Coronary artery (tissue), 2 donors: Measurements from ENCODE around the gene GABBR2.
"Not testable (repeated sequence)": the region's sequence is repeated elsewhere in the genome, so short reads cannot be mapped to it uniquely, and the experiment has no call there.

Experiments
- DNase-seq: peaks from one replicate; pipeline ENCODE4 v3.0.0-alpha.2; 2017; ENCODE audit warnings: low spot score
- H3K27ac ChIP-seq, 2 donors: fragments of 200-600 bp; sonication (generic); one replicate each; pipeline ENCODE4 v1.5.1; 2016 to 2019
- H3K4me3 ChIP-seq: fragments of 200-600 bp; sonication (generic); 2 replicates; pipeline ENCODE4 v1.5.1; 2016; ENCODE audit warnings: mild to moderate bottlenecking, moderate library complexity
- TF ChIP-seq, protein P1 (sequence below): fragments of 200-600 bp; sonication (generic); IDR thresholded peaks from one replicate; pipeline ENCODE4 v1.5.1; 2019; ENCODE audit warnings: antibody characterized with exemption

Gene GABBR2

DNA sequence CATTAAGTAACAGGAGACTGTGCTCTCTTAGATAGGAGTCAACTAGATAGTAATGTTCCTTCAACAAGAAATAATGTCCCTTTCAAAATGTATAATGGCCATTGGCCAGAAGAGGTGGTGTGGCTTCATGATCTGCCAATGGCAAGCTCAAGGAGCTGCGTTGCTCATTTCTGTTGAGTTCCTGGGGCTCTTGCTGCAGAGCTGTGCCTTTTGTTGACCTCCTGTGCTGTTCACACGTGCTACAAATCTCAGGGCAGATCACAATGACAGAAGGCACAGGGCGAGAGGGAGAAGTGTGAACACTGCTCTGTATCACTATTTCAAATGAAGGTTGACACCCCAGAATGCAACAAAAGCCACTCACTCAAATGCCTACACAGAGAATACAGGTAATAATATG is 437.3 kb downstream of the GABBR2 start:
- H3K27ac ChIP-seq = no peak overlapping the region
- no peak for DNase-seq
- TF ChIP-seq, protein P1, sequence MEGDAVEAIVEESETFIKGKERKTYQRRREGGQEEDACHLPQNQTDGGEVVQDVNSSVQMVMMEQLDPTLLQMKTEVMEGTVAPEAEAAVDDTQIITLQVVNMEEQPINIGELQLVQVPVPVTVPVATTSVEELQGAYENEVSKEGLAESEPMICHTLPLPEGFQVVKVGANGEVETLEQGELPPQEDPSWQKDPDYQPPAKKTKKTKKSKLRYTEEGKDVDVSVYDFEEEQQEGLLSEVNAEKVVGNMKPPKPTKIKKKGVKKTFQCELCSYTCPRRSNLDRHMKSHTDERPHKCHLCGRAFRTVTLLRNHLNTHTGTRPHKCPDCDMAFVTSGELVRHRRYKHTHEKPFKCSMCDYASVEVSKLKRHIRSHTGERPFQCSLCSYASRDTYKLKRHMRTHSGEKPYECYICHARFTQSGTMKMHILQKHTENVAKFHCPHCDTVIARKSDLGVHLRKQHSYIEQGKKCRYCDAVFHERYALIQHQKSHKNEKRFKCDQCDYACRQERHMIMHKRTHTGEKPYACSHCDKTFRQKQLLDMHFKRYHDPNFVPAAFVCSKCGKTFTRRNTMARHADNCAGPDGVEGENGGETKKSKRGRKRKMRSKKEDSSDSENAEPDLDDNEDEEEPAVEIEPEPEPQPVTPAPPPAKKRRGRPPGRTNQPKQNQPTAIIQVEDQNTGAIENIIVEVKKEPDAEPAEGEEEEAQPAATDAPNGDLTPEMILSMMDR = no peak
- H3K4me3 ChIP-seq = no peak overlapping the region

GRCh38 chr9:98270284-98270683 is 438.5 kb downstream of the GABBR2 start:
- H3K4me3 ChIP-seq, H3K27ac ChIP-seq, DNase-seq: not testable (repeated sequence)

GRCh38 chr9:98269652-98270051 is 439.1 kb downstream of the GABBR2 start:
- H3K27ac ChIP-seq, H3K4me3 ChIP-seq, DNase-seq: not testable (repeated sequence)

GRCh38 chr9:98267556-98267955 is 441.2 kb downstream of the GABBR2 start:
- H3K27ac ChIP-seq, H3K4me3 ChIP-seq, DNase-seq: not testable (repeated sequence)

GRCh38 chr9:98264516-98264915 is 444.2 kb downstream of the GABBR2 start:
- H3K4me3 ChIP-seq = no peak overlapping the region
- H3K27ac ChIP-seq = no peak overlapping the region
- TF ChIP-seq, protein P1 = no peak
- no peak for DNase-seq

- DNase-seq = no peak
- no peak overlapping the region for H3K4me3 ChIP-seq
- H3K27ac ChIP-seq = no peak overlapping the region
- TF ChIP-seq, protein P1 = peak; percentile 70
These were observed 445.0 kb downstream of the GABBR2 start for GRCh38 chr9:98263482-98264357.

GRCh38 chr9:98263080-98263479 is 445.7 kb downstream of the GABBR2 start:
- no peak overlapping the region for H3K27ac ChIP-seq
- H3K4me3 ChIP-seq = no peak overlapping the region
- DNase-seq = no peak
- TF ChIP-seq, protein P1 = no peak

- TF ChIP-seq, protein P1 = no peak
- no peak overlapping the region for H3K4me3 ChIP-seq
- no peak overlapping the region for H3K27ac ChIP-seq
- DNase-seq = no peak
These were observed 446.7 kb downstream of the GABBR2 start for GRCh38 chr9:98262056-98262455.

GRCh38 chr9:98260635-98261034 is 448.1 kb downstream of the GABBR2 start:
- no peak for DNase-seq
- Histone ChIP-seq H3K27ac (no peak overlapping the region), H3K4me3 (no peak overlapping the region)
- TF ChIP-seq, protein P1 = no peak
